Ecto neural progenitor cell (in vitro differentiated cells): ENCODE measurements around the gene EGLN1.

ENCODE experiments used
- DNase-seq: peaks from one replicate; pipeline ENCODE4 v3.0.0-alpha.2; 2018; ENCODE audit warnings: low spot score

EGLN1 gene

GRCh38 chr1:231395998-231396390 lies 26.1 kb downstream of the EGLN1 start:
- no peak for DNase-seq

- no peak for DNase-seq
These were observed 26.8 kb downstream of the EGLN1 start for GRCh38 chr1:231395076-231395997.

- DNase-seq: no peak
These were observed 28.4 kb downstream of the EGLN1 start for GRCh38 chr1:231393668-231394067.

- no peak for DNase-seq
These were observed 29.5 kb downstream of the EGLN1 start for GRCh38 chr1:231392389-231393131.

GRCh38 chr1:231390071-231390470 lies 32.0 kb downstream of the EGLN1 start:
- no peak for DNase-seq

- DNase-seq: no peak
These were observed 34.1 kb downstream of the EGLN1 start for GRCh38 chr1:231387770-231388669.

GRCh38 chr1:231386466-231386865 lies 35.6 kb downstream of the EGLN1 start:
- no peak for DNase-seq

- DNase-seq: no peak
These were observed 36.7 kb downstream of the EGLN1 start for GRCh38 chr1:231385416-231385748.

GRCh38 chr1:231384696-231385415 lies 37.2 kb downstream of the EGLN1 start:
- DNase-seq: no peak

GRCh38 chr1:231383159-231383860 lies 38.8 kb downstream of the EGLN1 start:
- DNase-seq: no peak

- no peak for DNase-seq
These were observed 39.7 kb downstream of the EGLN1 start for GRCh38 chr1:231382426-231382825.

GRCh38 chr1:231381729-231382128 lies 40.4 kb downstream of the EGLN1 start:
- no peak for DNase-seq

GRCh38 chr1:231376875-231377549 lies 45.1 kb downstream of the EGLN1 start:
- no peak for DNase-seq

GRCh38 chr1:231376101-231376500 lies 46.0 kb downstream of the EGLN1 start:
- no peak for DNase-seq

GRCh38 chr1:231374394-231374793 lies 47.7 kb downstream of the EGLN1 start:
- no peak for DNase-seq

- DNase-seq: no peak
These were observed 49.6 kb downstream of the EGLN1 start for GRCh38 chr1:231372501-231372900.

GRCh38 chr1:231369282-231369681 lies 52.8 kb downstream of the EGLN1 start:
- no peak for DNase-seq

- no peak for DNase-seq
These were observed 57.9 kb downstream of the EGLN1 start for GRCh38 chr1:231364192-231364591.

- DNase-seq: no peak
These were observed 58.5 kb downstream of the EGLN1 start for GRCh38 chr1:231363624-231364023.

- no peak for DNase-seq
These were observed 59.8 kb downstream of the EGLN1 start for GRCh38 chr1:231362325-231362724.
